GM19035 (cell line): Measurements from ENCODE around the gene IGF1R.
"Not testable (repeated sequence)": the region's sequence is repeated elsewhere in the genome, so short reads cannot be mapped to it uniquely, and the experiment has no call there.

Experiments
- ATAC-seq: cut with Tn5 transposase; IDR thresholded peaks from one replicate; pipeline ENCODE4 v1.9.1; 2021; ENCODE audit not compliant: unreplicated experiment

Gene IGF1R

DNA sequence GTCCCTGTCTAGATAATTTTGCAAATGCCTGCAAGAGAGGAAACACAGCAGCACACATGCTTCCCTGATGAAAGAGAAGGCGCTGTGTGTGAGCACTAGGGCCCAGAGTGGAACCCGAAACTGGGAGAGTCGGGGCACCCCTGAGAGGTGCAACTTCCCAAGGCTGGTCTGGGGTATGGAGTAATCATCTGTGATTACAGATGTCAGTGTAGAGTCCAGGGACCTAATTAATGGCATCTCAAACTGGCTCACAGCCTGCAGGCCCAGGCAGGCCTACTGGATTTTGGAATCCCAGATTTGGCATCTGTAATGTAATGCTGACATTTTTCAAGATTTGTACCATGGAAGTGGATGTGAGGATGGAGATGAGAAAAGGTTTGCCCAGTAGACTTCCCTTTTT lies 329.8 kb downstream of the IGF1R start:
- no peak for ATAC-seq

DNA sequence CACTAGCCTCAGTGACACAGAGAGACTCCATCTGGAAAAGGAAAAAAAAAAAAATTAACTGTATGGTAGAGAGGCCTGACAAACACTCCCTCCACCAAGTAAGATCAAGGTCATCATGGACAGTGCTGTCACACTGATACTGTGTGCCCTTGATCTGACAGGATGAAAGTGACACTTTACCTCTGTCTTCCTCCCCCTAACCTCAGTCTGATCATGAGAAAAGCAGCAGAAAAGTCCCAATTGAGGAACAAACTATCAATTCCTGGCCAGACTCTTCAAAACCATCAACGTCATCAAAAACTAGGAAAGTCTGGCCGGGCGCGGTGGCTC lies 332.5 kb downstream of the IGF1R start:
- no peak for ATAC-seq

DNA sequence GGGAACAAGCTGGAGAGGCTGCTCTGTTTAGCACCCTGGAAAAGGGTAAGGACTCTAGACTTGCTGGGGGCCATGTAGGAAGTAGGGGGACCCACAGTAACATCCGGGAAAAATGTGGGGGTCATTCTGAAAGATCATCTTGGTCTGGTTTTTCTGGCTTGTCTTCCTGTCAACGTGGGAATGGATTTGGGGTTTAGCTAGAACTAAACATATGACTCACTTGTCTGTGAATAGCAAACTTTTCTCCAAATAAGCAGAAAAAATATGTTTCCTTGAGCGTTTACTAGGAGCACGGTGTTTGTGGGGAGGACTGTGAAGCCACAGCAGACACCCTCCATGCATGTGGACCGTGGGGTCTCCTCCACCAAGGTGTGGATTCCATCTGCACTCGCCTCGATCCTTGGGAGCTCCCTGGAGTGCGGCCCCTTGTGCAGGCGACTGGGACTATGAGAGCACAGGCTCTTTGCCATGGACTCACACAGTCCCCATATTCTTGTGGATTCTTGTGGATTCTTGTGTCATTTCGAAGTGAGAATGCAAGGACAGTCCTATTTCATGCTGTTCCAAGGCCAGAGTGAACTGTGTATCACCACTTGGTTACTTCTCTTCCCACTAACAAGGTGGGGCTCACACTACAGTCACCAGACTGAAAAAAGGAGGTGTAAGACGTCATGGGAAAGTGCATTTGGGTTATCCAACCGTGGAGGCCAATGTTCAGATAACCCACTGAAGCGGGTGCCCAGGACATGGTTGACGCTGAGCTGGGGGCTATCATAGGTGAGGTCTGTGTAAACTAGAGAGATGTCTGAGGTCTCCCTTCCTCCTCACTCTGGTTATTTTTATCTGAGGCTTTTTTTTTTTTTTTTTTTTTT lies 333.7 kb downstream of the IGF1R start:
- no peak for ATAC-seq

DNA sequence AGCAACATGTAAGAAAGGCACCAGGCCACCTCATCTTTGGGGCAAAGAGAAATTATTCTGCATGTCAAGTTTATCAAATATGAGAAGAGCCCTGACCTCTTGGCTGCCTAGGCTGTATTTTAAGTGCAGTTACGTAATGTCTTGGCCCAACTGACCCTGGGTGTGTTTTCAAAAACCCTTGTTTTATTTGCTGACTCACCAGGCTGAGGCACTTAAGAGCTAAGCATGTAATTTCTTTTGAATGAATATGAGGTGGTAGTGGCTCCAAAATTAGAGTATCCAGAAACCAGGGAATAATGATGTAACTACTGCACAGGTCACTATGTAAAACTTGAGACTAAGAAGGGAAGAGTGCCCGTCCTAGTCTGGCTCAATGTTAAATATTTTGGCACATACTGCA lies 335.0 kb downstream of the IGF1R start:
- no peak for ATAC-seq

DNA sequence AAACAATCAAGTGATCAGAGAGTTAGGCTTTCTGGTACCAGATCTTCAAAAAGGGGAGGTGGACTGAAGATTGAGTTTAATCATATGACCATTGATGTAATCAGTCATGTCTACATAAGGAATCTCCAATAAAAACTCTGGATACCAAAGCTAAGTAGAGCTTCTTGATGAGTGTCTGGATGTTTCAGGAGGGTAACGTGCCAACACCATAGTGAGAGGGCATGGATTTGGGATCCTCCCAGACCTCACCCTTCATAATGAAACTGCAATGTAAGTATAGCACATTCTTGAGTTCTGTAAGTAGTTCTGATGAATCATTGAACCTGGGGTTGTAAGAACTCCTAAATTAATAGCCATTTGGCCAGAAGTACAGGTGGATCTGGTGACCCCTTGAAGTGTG lies 337.9 kb downstream of the IGF1R start:
- ATAC-seq: no peak

DNA sequence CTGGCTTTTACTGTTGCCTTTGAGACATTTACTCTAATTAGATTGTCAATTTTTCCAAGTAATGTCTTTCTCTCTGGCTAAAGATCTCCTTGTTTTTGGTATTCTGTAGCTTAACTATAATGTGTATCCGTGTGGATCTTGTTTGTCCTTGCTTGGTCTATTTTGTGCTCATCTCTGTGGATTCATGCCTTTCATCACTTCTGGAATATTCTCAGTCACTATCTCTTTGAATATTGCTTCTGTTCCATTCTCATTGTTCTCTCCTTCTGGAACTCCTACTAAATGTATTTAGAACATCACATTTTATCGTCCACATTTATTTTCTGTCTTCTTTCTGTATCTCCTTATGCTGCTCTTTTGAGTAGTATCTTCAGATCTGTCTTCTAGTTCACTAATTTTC lies 346.6 kb downstream of the IGF1R start:
- no peak for ATAC-seq

DNA sequence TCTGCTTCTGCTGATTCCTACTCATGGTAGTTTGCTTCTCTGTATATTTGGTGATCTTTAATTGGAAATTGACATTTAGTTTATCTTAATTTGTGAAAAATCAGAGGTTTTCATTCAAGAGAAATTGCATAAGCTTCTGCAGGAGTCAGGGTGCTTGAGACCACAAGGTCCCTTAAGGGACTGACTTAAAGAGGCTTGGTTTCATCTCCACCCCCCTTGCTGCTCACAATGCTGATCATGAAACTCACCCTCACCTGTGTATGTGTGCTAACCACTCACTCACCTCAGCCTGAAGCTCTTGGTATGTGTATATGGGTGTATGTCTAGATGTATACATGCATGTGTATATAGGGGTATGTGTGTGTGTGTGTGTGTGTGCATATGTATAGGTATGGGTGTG lies 347.8 kb downstream of the IGF1R start:
- ATAC-seq: no peak

DNA sequence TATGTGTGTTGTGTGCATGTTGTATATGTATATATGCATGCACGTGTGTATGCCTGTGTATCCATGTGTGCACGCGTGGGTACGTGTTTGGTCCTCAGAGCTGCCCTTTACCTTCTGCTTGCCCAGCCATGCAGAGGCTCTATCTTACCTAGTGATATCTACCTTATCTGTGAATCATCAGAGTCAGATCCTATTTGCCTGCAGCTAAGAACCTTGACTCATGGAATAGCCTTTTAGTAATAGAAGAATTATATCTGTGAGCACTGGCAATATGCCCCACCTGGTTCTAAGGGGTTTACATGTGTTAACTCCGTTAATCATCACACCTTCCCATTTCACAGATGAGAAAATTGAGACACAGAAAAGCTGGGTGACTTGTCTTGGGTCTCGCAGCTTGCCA lies 348.3 kb downstream of the IGF1R start:
- ATAC-seq: no peak

DNA sequence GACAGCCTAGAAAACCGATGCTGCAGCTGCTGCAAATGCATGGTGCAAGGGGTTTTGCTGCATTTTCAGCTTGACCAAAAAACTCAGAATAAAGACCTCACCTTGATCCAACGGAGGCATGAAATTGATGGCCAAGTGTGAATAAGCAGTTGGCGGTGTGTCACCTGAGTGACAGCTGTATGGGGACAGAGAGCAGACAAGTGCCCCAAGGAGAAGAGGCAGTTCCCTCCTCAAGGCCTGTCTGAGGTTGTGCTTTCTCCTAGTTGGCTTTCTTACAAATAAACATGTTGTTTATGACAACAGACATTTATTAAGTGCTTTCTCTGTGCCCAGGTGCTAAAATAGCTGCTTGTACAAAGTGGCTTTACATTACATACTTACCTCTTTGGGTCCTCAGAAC lies 349.0 kb downstream of the IGF1R start:
- no peak for ATAC-seq

DNA sequence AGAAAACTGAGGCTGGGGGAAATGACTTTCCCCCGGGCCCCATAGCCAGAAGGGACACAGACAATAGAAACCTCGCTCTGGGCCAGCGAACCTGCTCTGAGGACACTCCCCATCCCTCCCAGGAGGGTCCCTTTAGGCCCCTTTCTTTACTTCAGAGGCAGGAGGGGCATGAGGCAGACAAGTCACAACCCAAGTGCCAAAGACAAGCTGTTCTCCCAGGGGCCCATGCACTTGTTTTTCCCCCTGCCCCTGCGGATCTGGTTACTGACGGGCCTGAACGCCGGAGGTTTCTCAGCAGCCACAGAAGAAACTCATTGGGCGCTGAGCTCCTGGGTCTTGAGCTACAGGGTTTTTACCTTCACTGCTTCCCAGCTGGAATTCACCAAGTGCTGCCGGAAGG lies 349.4 kb downstream of the IGF1R start:
- ATAC-seq: no peak

DNA sequence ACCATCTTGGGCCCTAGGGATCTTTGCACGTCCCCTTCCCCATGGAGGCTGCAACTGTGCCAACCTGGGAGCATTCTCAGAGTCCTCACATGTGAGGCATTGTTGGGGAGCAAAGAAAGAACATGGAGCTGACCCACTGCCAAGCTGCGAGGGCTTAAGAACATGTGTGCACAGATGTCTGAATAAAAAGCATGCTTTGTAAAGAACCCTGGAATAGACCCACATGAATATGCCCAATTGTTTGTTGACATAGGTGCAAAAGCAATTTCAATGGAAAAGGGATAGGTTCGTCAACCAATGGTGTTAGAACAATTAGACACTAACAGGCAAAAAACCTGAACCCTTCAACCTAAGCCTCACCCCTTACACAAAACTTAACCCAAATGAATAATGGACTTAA lies 349.9 kb downstream of the IGF1R start:
- no peak for ATAC-seq

DNA sequence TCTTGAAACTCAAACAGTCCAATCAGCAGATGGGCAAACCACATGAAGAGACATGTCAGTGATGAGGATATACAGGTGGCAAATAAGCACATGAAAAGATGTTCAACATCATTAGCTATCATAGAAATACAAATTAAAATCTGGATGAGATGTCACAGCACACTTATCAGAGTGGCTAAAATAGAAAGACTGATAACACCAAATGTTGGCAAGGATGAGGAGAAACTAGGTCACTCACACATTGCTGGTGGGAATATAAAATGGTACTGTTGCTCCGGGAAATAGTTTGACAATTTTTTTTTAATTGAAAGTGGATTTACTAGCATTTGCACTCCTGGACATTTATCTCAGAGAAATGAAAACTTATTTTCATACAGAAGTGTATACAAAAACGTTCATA lies 350.9 kb downstream of the IGF1R start:
- no peak for ATAC-seq

DNA sequence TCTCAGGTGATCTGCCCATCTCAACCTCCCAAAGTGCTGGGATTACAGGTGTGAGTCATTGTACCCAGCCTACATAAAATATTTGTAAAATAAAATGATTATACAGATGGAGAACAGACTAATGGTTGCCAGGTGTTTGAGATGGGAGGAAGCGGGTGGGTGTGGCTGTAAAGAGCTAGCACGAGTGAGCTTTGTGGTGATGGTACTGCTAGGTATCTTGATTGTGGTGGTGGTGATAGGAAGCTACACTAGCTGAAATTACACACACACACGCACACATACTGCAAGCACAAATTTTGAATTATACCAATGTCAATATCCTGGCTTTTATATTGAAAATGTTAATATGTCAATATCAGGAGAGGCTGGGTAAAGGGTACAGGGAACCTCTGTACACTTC lies 353.9 kb downstream of the IGF1R start:
- ATAC-seq: no peak

DNA sequence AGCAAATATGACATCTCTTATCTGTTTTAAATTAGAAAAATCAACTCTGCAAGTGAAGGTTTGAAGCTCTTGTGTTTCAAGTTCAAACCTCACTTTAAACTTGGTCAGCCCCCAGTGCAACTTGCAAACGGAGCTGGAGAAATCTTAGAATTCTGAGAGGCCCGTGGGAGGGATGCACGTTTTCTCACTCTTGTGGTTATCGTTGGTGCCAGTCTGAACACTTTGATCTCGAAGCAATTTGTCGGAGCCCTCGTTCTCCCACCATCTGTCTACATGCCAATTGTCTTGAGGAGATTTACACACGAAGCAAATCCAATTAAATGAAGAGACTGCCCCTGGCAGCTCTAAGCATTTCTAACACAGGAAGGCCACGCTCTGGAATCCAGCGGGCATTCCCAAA lies 355.0 kb downstream of the IGF1R start:
- ATAC-seq: not testable (repeated sequence)

DNA sequence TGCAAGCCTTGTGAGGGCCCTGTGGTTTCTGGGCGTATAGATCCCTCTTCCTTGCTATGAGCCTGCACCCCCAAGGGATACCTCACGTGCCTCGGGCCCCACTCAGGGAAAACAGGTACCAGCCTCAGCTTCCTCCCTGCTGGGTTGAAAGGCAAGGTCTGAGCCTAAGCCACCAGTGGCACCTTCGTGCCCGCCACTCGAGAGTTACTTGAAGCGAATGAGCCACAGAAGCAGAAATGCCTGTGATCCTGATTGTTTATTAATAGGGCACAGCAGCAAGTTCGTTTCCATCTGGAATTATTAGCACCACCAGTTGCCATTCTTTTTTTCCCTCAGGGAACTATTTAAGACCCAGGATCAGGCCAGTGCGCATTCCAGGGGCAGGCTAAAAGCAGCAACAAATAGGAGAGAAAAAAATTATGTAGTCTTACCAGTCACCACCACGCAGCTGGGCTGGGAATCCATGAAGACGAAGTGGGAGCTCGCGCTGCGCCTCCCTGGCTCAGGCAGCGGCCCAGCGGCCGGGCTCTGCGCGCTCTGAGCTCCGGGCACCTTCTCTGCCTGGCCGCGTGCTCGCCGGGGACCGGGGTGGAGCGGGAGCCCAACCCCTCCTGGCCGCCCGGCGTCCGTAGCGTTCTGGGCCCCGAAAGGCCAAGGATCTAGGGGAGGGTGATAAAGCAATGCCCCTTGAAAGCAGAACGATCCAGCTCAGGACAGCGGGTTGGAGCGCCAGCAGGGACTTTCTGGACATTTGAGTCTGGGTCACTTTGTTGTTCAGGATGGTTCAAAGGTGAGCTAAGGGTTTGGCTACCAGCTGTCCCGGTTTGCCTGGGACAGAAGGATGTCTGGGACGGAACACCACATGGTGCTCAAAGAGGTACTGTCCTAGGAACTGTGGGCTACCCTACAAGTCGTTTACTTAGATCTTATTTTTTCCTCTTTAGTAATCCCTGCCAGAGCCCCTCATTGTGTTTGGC lies 356.9 kb downstream of the IGF1R start:
- not testable (repeated sequence) for ATAC-seq

DNA sequence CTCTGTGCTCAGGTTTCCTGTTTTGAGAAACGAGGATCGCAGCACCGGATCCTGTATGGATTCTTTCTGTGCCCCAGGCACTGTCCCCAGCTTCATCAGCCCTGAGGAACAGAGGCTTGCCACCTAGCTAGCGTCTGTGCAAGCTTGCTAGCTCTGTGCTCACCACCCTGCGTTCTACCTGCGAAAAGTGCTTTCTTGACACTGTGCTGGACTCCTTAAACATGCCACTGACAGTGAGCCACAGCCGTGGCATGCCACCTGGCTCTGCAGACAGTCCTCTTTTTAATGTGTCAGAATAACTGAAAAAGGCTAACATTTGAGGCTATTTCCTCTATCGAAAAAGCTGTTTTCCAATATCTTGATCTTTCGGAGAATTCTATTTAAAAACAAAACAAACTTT lies 357.8 kb downstream of the IGF1R start:
- ATAC-seq: no peak

DNA sequence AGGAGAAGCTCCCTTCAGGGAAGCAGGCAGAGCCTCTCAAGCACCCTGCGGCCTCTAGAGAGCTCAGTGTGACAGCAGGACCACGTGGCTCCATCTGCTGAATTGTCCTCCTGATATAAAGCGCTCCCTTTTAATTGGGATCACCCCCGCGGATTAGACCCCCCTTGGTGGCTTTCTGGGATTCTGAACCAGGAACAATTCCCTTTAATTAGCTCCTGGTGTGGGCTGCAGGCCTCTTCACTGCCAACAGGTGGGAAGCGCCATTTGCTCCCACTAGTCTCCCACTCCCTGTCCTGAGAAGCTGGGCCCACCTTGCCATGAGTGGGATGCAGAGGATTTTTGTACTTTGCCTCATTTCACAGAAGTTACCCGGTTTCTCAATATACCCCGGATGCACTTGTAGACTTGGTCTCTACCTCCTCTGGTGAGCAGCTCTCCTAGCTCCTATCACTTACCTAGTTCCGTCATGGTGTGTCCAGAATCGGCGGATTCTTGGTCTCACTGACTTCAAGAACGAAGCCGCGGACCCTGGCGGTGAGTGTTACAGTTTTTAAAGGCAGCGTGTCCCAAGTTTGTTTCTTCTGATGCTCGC lies 358.7 kb downstream of the IGF1R start:
- ATAC-seq: no peak

DNA sequence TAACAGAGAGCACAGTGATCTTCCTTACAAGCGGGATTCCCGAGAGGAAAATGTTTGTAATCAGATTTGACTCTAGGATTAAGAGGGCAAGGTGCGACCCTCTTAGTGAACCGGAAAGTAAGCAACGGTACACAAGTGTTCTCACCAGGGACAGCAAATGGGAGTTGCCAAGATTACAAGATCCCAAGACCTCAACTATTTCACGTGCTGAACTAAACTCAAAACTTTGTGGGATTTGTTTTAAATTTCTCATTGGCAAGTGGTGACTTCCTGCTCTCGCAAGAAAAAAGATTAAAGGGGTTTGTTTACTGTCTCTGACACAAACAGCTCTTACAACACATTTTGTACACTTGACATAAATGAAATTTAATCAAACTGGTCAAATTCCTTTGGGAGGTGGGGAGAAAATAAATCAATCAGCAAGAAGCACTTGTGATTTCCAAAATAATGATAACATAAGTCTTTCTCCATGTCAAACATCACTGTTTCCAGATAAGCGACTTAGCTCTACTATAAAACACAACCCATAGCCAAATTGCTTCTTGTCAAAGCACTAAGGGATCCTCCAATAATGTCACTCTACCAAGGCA lies 361.5 kb downstream of the IGF1R start:
- no peak for ATAC-seq

DNA sequence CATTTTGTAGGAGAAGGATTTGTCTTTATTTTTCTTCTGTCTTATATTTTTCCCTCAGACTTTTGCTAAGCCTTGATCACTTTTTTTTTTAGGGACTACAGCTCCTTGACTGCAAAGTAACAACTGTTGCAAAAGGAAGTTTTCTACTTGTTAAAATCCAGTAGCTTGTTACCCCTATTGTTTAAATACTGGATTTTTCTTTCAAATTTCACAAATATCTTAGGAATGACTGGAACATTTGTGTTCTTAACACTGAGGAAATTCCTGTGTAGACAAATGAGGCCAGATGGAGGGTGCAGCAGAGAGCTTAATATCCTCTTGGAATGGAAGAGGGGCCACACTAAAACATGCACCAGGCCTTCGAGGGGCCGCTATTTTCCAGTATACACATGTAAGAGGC lies 362.4 kb downstream of the IGF1R start:
- ATAC-seq: no peak
